Activated CD4-positive, alpha-beta T cell treated with anti-CD3 and anti-CD28 coated beads for 36 hours (primary cell): Measurements from ENCODE around the gene CSTPP1. TPM values are rescaled to one million over a fixed set of nuclear protein-coding genes. Genes with fewer than 3 reads are reported as not detected.
"Not testable (repeated sequence)": the region's sequence is repeated elsewhere in the genome, so short reads cannot be mapped to it uniquely, and the experiment has no call there.

Experiments
- ATAC-seq: fragments of 200-7000 bp; cut with Tn5 transposase; one replicate; pipeline ENCODE4 v1.10.0; 2021; ENCODE audit warnings: mild to moderate bottlenecking, moderate library complexity
- CTCF ChIA-PET: fragments of 350-600 bp; sonication (Branson Sonifier 250); formaldehyde crosslinking; loops from one replicate; lab custom pipeline; 2021; ENCODE audit warnings: antibody characterized with exemption; lab: Charles Lee
- POLR2A ChIA-PET: fragments of 350-600 bp; sonication (Branson Sonifier 250); formaldehyde crosslinking; loops from one replicate; lab custom pipeline; 2021; ENCODE audit warnings: antibody characterized with exemption, inconsistent platforms; lab: Charles Lee
- DNase-seq: peaks from one replicate; pipeline ENCODE4 v3.0.0-alpha.2; 2020
- H3K27ac Mint-ChIP-seq: one replicate; pipeline ENCODE4 v1.8.0; 2021; ENCODE audit warnings: mixed read lengths
- H3K27me3 Mint-ChIP-seq: one replicate; pipeline ENCODE4 v1.8.0; 2021; ENCODE audit warnings: mixed read lengths
- H3K36me3 Mint-ChIP-seq: one replicate; pipeline ENCODE4 v1.8.0; 2021; ENCODE audit warnings: low read depth, mixed read lengths
- H3K4me1 Mint-ChIP-seq: one replicate; pipeline ENCODE4 v1.8.0; 2021; ENCODE audit warnings: mixed read lengths
- H3K4me3 Mint-ChIP-seq: one replicate; pipeline ENCODE4 v1.8.0; 2021; ENCODE audit warnings: mild to moderate bottlenecking, moderate library complexity, mixed read lengths
- H3K9me3 Mint-ChIP-seq: one replicate; pipeline ENCODE4 v1.8.0; 2021; ENCODE audit warnings: low read depth, mixed read lengths
- intact Hi-C, 2 experiments: fragments of 100-400 bp; cut with DNase I in 1 of 2; cut with micrococcal nuclease in 1 of 2; formaldehyde crosslinking; loops; one replicate each; pipeline versions ENCODE4 v1.14.2 to v1.15.1; 2022 to 2024; cut with DNase I, micrococcal nuclease
- total RNA-seq, 2 experiments: library from RNA; stranded (reverse); gene quantifications; one replicate each; pipeline ENCODE4 v1.2.3, GENCODE V29; 2021

CSTPP1 gene
- total RNA-seq, 2 experiments from 2014 or later = 17.9 to 18.6 TPM

DNA sequence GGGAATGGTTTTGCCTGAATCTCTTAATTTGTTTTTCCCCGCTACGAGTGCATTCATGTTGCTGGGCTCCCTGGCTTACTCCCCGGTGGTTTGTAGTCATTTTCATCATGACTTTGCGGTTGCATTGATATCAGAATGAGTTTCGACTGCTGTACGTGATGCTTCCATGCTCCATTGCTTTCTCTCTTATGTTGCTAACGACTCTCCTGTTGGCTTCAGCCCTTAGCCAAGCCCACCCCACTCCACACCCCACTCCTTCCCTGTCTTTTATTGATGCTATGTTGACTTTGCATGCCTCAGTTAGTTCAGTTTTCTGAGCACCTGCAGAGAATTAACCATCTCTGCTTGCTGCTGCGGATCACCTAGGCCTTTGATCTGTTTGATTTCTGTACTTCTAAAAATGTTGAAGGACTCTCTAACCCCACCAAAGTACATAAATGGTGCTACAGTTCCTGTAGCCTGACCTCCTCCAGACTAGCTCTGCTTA, 174.8 kb downstream of the CSTPP1 start:
- Mint-ChIP-seq H3K27me3 (no peaks in the 10 kb centered on the region), H3K27ac (no peak overlapping the region), H3K36me3 (no peaks in the 10 kb centered on the region), H3K4me1 (no peaks in the 10 kb centered on the region), H3K4me3 (no peak overlapping the region), H3K9me3 (no peaks in the 10 kb centered on the region)
- ATAC-seq (no peak), DNase-seq (no peak)
- POLR2A ChIA-PET = no interaction called here
- CTCF ChIA-PET = no interaction called here
- intact Hi-C loops = no loop called here

DNA sequence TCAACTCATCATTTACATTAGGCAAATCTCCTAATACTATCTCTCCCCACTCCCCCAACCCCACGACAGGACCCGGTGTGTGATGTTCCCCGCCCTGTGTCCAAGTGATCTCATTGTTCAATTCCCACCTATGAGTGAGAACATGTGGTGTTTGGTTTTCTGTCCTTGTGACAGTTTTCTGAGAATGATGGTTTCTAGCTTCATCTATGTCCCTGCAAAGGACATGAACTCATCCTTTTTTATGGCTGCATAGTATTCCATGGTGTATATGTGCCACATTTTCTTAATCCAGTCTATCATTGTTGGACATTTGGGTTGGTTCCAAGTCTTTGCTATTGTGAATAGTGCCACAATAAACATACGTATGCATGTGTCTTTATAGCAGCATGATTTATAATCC, 176.4 kb downstream of the CSTPP1 start:
- H3K4me3 Mint-ChIP-seq, H3K36me3 Mint-ChIP-seq, CTCF ChIA-PET, DNase-seq, H3K27me3 Mint-ChIP-seq, H3K9me3 Mint-ChIP-seq, intact Hi-C loops, ATAC-seq, POLR2A ChIA-PET, H3K27ac Mint-ChIP-seq, H3K4me1 Mint-ChIP-seq: not testable (repeated sequence)

DNA sequence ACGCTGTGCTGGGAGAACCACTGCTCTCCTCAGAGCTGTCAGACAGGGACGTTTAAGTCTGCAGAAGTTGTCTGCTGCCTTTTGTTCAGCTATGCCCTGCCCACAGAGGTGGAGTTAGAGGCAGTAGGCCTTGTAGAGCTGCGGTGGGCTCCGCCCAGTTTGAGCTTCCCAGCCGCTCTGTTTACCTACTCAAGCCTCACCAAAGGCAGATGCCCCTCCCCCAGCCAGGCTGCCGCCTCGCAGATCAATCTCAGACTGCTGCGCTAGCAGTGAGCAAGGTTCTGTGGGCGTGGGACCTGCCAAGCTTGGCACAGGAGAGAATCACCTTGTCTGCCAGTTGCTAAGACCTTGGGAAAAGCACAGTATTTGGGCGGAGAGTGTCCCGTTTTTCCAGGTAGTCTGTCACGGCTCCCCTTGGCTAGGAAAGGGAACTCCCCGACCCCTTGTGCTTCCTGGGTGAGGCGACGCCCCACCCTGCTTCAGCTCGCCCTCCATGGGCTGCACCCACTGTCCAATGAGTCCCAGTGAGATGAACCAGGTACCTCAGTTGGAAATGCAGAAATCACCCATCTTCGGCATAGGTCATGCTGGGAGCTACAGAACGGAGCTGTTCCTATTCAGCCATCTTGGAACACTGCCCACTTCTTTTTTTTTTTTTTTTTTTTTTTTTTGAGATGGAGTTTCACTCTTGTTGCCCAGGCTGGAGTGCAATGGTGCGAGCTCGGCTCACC, 182.6 kb downstream of the CSTPP1 start:
- H3K4me1 Mint-ChIP-seq, ATAC-seq, H3K27ac Mint-ChIP-seq, H3K36me3 Mint-ChIP-seq, H3K4me3 Mint-ChIP-seq, H3K27me3 Mint-ChIP-seq, H3K9me3 Mint-ChIP-seq, intact Hi-C loops: not testable (repeated sequence)
- ChIA-PET POLR2A (interaction anchor here (0.6 kb wide), 1 partner anchor 127 kb away, joined by 3 read pairs; no protein-coding TSS in a partner anchor), CTCF (interaction anchor here (1.0 to 2.3 kb wide), 2 partner anchors 12 to 44 kb away, joined by 3 to 6 read pairs; no protein-coding TSS in a partner anchor)
- DNase-seq = peak; percentile 72

GRCh38 chr11:47121056-47121455, 184.5 kb downstream of the CSTPP1 start:
- intact Hi-C loops = no loop called here
- CTCF ChIA-PET = interaction anchor here (0.8 kb wide), 1 partner anchor 238 kb away, joined by 3 read pairs; no protein-coding TSS in a partner anchor

DNA sequence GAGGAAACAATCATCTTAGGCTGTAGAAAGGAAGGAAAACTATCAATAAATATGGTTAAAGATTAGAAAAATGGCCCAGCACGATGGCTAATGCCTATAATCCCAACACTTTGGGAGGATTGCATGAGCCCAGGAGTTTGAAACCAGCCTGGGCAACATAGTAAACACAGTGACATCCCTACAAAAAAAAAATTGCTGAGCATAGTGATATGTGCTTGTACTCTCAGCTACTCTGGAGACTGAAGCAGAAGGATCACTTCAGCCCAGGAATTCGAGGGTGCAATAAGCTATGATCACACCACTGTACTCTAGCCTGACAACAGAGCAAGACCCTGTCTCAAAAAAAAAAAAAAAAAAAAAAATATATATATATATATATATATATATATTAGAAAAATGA, 185.2 kb downstream of the CSTPP1 start:
- Mint-ChIP-seq H3K4me3 (no peak overlapping the region), H3K27ac (no peak overlapping the region), H3K27me3 (no peaks in the 10 kb centered on the region), H3K36me3 (peaks cover 3% of the 10 kb centered on the region), H3K4me1 (no peaks in the 10 kb centered on the region), H3K9me3 (no peaks in the 10 kb centered on the region)
- DNase-seq (no peak), ATAC-seq (no peak)
- CTCF ChIA-PET = interaction anchor here (0.8 kb wide), 1 partner anchor 239 kb away, joined by 3 read pairs; no protein-coding TSS in a partner anchor
- intact Hi-C loops = no loop called here
- POLR2A ChIA-PET = no interaction called here

More at GRCh38 chr11:47121056-47121455, 184.5 kb downstream of the CSTPP1 start:
- POLR2A ChIA-PET = no interaction called here
- ATAC-seq (no peak), DNase-seq (no peak)
- Mint-ChIP-seq H3K9me3 (no peaks in the 10 kb centered on the region), H3K27ac (no peak overlapping the region), H3K27me3 (no peaks in the 10 kb centered on the region), H3K4me1 (no peaks in the 10 kb centered on the region), H3K36me3 (peaks cover 3% of the 10 kb centered on the region), H3K4me3 (no peak overlapping the region)

DNA sequence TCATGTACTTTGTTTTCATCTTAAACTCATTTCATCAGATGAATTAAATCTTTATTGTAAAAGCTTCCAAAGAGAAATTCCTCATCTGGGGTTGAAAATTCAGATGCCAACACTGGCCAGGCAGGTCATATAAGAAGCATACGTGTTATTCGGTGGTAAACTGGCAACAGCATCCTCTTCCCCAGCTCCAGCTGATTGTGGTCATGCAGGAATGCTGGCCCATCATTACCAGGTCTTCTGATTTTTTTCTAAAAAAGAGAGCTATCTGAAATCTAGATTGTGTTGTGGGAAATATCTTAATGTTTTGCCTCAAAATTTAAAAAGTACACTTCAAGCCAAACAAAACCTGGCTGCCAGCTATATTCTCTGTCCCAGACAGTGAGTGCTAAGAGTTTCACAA, 186.5 kb downstream of the CSTPP1 start:
- Mint-ChIP-seq H3K9me3 (no peaks in the 10 kb centered on the region), H3K4me3 (no peak overlapping the region), H3K27ac (no peak overlapping the region), H3K36me3 (peaks cover 2% of the 10 kb centered on the region), H3K4me1 (no peaks in the 10 kb centered on the region), H3K27me3 (no peaks in the 10 kb centered on the region)
- ChIA-PET CTCF (interaction anchor here (0.5 kb wide), 1 partner anchor 267 kb away, joined by 3 read pairs; no protein-coding TSS in a partner anchor), POLR2A (no interaction called here)
- ATAC-seq (no peak), DNase-seq (no peak)
- intact Hi-C loops = no loop called here

DNA sequence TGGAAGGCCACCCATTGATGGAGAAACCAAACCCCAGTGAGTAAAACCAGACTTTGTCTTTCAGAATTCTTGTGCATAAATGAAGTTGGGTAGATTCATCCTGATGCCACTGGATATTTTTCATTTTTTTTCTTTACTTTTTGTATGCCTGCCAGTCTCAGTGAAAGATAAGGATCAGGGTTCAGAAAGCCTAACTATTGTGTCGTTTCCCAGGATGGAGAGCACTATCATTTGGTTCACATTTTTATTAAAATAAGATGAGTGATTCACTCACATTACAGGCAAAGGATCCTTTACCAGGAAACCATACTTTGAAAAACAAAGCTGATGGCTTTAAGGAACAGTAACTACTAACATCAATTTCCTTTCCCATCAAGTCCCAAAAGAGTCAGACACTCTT, 188.1 kb downstream of the CSTPP1 start:
- H3K9me3 Mint-ChIP-seq = no peaks in the 10 kb centered on the region
- no peak overlapping the region for H3K27ac Mint-ChIP-seq
- H3K36me3 Mint-ChIP-seq = no peaks in the 10 kb centered on the region
- H3K4me3 Mint-ChIP-seq = no peak overlapping the region
- ATAC-seq (no peak), DNase-seq (no peak)
- no peaks in the 10 kb centered on the region for H3K4me1 Mint-ChIP-seq
- H3K27me3 Mint-ChIP-seq = no peaks in the 10 kb centered on the region
- ChIA-PET POLR2A (no interaction called here), CTCF (interaction anchor here (0.6 kb wide), 1 partner anchor 272 kb away, joined by 3 read pairs; no protein-coding TSS in a partner anchor)
- intact Hi-C loops = no loop called here

- H3K4me1 Mint-ChIP-seq = no peaks in the 10 kb centered on the region
- intact Hi-C loops = no loop called here
- no peak overlapping the region for H3K4me3 Mint-ChIP-seq
- no peaks in the 10 kb centered on the region for H3K9me3 Mint-ChIP-seq
- no peak overlapping the region for H3K27ac Mint-ChIP-seq
- ATAC-seq (no peak), DNase-seq (no peak)
- no peaks in the 10 kb centered on the region for H3K36me3 Mint-ChIP-seq
- ChIA-PET CTCF (interaction anchor here (0.6 kb wide), 1 partner anchor 273 kb away, joined by 3 read pairs; no protein-coding TSS in a partner anchor), POLR2A (no interaction called here)
- no peaks in the 10 kb centered on the region for H3K27me3 Mint-ChIP-seq
Observed at GRCh38 chr11:47125083-47125482, 188.5 kb downstream of the CSTPP1 start.

DNA sequence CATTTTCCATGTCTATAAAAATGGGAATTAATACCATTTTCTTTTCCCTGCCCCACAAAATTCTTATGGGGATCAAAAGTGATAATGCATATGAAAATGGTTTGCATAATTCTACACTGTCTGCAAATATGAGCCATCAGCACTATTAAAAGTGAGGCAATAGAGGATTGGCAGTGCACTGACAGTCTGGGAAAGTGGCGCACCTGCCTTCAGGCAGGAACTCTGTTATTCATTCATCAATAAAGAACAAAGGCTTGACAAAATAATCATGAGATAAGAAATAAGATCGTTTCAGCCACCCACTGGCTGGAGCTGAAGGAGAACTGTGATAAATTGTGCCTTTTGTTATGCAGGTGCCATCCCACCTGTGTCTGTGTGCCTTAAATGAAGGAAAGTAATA, 190.7 kb downstream of the CSTPP1 start:
- ChIA-PET POLR2A (no interaction called here), CTCF (interaction anchor here (0.5 to 0.7 kb wide), 2 partner anchors 15 to 22 kb away, joined by 3 read pairs; no protein-coding TSS in a partner anchor)
- H3K36me3 Mint-ChIP-seq = no peaks in the 10 kb centered on the region
- H3K4me3 Mint-ChIP-seq = no peak overlapping the region
- no peak overlapping the region for H3K27ac Mint-ChIP-seq
- no peak for ATAC-seq
- no peak for DNase-seq
- intact Hi-C loops = no loop called here
- no peaks in the 10 kb centered on the region for H3K4me1 Mint-ChIP-seq
- no peaks in the 10 kb centered on the region for H3K9me3 Mint-ChIP-seq
- no peaks in the 10 kb centered on the region for H3K27me3 Mint-ChIP-seq

DNA sequence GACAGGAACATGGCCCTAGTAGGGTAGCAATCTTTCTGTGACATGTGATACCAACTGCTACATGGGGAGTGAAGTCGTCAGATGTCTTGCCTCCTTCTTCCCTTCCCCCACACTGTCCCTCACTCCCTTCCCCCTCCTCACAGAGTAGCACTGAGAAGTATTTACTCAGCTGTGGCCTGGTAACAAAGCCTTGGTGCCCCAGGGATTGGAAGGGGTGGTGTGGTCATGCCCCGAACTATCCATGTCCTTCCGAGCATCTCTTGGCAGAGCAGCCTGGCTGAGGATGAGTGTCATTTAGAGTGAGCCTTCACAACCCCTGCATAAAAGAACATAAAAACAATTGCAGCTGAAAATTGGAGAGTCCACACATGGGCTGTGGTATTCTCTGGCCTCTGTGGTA, 194.0 kb downstream of the CSTPP1 start:
- H3K27me3 Mint-ChIP-seq = no peaks in the 10 kb centered on the region
- ChIA-PET POLR2A (no interaction called here), CTCF (interaction anchor here (0.7 to 1.4 kb wide), 4 partner anchors 12 to 216 kb away, joined by 3 to 4 read pairs (median 4); no protein-coding TSS in a partner anchor)
- intact Hi-C loops = no loop called here
- H3K36me3 Mint-ChIP-seq = no peaks in the 10 kb centered on the region
- no peaks in the 10 kb centered on the region for H3K9me3 Mint-ChIP-seq
- DNase-seq (no peak), ATAC-seq (no peak)
- H3K27ac Mint-ChIP-seq = no peak overlapping the region
- H3K4me1 Mint-ChIP-seq = no peaks in the 10 kb centered on the region
- H3K4me3 Mint-ChIP-seq = no peak overlapping the region

DNA sequence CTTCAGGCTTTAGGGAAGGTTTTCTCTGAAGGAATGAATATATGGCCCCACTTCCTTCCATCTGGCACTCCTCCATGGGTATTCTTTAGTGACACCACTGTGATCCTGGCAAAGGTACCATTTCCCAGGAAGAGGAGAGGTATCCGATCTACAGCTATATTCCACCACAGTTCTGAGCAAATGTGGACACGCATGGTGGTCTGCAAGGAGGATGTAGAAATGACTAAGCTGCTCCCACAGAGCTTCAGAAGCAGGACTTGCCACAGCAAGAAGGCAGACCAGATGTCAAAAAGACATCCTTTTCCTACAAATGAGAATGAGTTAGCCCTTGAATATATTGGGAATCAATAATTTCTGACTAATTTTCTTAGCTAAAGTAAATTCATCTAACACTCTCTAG, 194.6 kb downstream of the CSTPP1 start:
- no peak for DNase-seq
- ATAC-seq = no peak
- no peaks in the 10 kb centered on the region for H3K36me3 Mint-ChIP-seq
- no peaks in the 10 kb centered on the region for H3K4me1 Mint-ChIP-seq
- POLR2A ChIA-PET = no interaction called here
- CTCF ChIA-PET = interaction anchor here (0.6 to 1.4 kb wide), 6 partner anchors 13 to 1510 kb away, joined by 3 to 4 read pairs (median 4); partner anchors contain the start of gene CSTPP1
- no peaks in the 10 kb centered on the region for H3K9me3 Mint-ChIP-seq
- H3K27ac Mint-ChIP-seq = no peak overlapping the region
- intact Hi-C loops = no loop called here
- no peak overlapping the region for H3K4me3 Mint-ChIP-seq
- H3K27me3 Mint-ChIP-seq = no peaks in the 10 kb centered on the region

- DNase-seq (no peak), ATAC-seq (no peak)
- POLR2A ChIA-PET = no interaction called here
- Mint-ChIP-seq H3K4me1 (no peaks in the 10 kb centered on the region), H3K27me3 (no peaks in the 10 kb centered on the region), H3K36me3 (peaks cover 2% of the 10 kb centered on the region), H3K27ac (no peak overlapping the region), H3K4me3 (no peak overlapping the region), H3K9me3 (no peaks in the 10 kb centered on the region)
- intact Hi-C loops = no loop called here
- CTCF ChIA-PET = interaction anchor here (0.5 kb wide), 1 partner anchor 27 kb away, joined by 3 read pairs; no protein-coding TSS in a partner anchor
Observed at GRCh38 chr11:47132490-47132889, 195.9 kb downstream of the CSTPP1 start.
